Type B pancreatic cell (in vitro differentiated cells): ENCODE measurements around the gene DISP2. TPM values are rescaled to one million over a fixed set of nuclear protein-coding genes. Genes with fewer than 3 reads are reported as not detected.

ENCODE experiments used
- DNase-seq: peaks from one replicate; pipeline ENCODE4 v3.0.0; 2021; ENCODE audit warnings: mixed read lengths; ENCODE audit not compliant: unreplicated experiment; ENCODE audit errors: extremely low spot score
- H3K27ac Mint-ChIP-seq: 2 replicates; pipeline ENCODE4 v1.8.0; 2021; ENCODE audit warnings: mild to moderate bottlenecking, mixed read lengths
- H3K27me3 Mint-ChIP-seq: 2 replicates; pipeline ENCODE4 v1.8.0; 2021; ENCODE audit warnings: mixed read lengths
- H3K36me3 Mint-ChIP-seq: 2 replicates; pipeline ENCODE4 v1.8.0; 2021; ENCODE audit warnings: mixed read lengths
- H3K4me1 Mint-ChIP-seq: one replicate; pipeline ENCODE4 v1.8.0; 2021; ENCODE audit warnings: mixed read lengths; ENCODE audit not compliant: unreplicated experiment
- H3K4me3 Mint-ChIP-seq: 2 replicates; pipeline ENCODE4 v1.8.0; 2021; ENCODE audit warnings: mild to moderate bottlenecking, mixed read lengths
- H3K9me3 Mint-ChIP-seq: 2 replicates; pipeline ENCODE4 v1.8.0; 2021; ENCODE audit warnings: mixed read lengths
- total RNA-seq: library from RNA; stranded (reverse); gene quantifications from 2 replicates; pipeline ENCODE4 v1.2.1, GENCODE V29; 2021; ENCODE audit warnings: low replicate concordance
- TF ChIP-seq, protein P1 (sequence below): fragments of 200-600 bp; sonication (generic); conservative IDR thresholded peaks from 2 replicates; pipeline ENCODE4 v1.5.0; 2021; ENCODE audit warnings: antibody characterized with exemption, mild to moderate bottlenecking

DISP2 gene
- total RNA-seq, 1 donor from 2014 or later = 1.8 TPM

DNA sequence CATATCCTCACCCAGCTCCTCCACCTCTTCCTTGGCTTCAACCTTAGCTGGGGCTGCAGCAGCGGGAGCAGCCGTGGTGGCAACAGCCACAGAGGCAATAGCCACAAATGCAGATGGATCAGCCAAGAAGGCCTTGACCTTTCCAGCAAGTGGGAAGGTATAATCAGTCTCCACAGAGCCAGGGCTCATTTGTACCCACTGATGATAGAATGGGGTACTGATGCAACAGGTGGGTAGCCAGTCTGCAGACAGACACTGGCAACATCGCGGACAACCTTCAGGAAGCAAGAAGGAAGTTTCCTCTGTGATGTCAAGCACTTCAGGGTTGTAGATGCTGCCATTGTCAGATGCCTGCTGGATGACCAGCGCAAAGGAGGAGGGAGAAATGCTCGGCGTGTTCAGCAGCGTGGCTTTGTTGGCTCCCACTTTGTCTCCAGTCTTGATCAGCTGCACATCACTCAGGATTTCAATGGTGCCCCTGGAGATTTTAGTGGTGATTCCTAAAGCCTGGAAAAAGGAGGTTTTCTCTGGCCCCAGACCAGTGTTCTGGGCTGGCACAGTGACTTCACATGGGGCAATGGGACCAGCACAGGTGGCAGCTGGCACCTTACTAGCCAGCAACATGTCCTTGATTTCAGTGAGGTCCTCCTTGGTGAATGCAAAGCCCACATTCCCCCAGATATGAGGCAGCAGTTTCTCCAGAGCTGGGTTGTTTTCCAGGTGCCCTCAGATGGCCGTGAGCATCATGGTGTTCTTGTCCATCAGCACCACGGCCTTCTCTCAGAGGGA, 45.5 kb upstream of the DISP2 start:
- Mint-ChIP-seq H3K9me3 (no peaks in the 10 kb centered on the region), H3K27ac (no peak overlapping the region), H3K27me3 (peaks cover 54% of the 10 kb centered on the region)

DNA sequence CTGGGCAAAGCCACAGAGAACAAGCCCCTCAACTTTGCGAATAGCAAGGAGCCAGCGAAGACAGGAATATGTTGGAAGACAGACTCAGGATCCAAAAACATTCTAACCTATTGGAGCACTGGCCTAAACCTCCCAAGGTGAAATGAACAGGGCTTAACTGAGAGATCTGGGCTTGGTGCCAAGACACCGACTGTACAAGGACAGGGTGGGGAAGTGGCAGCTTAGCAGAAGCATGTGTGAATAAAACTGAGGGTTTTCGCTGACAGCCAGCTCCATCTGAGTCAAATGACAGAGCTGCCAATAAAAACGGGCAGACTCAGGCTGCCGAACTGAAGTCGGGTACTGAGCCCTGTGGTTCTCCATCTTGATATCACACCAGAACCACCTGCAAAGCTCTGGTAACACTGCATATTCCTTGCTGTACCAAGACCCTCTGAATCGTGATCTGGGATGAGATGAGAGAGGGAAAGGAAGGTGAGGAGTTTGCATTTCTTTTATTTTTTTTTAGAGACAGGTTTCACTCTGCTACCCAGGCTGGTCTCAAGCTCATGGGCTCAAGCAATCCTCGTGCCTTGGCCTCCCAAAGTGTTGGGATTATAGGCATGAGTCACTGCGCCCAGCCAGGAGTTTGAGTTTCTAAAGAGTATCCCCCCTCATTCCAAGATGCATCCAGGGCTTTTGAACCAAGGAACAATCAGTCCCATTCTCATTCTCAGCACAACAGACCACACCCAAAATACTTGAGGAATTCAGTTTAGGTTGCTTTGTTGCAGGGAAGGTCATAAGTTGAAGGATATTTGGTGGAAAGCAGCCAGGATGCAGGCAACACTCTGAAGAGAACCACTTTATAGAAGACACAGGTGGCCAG, 44.3 kb upstream of the DISP2 start:
- no peaks in the 10 kb centered on the region for H3K36me3 Mint-ChIP-seq
- H3K4me3 Mint-ChIP-seq = no peak overlapping the region
- no peaks in the 10 kb centered on the region for H3K9me3 Mint-ChIP-seq
- peak overlapping the region; percentile 8 for H3K27ac Mint-ChIP-seq
- DNase-seq = no peak
- peaks cover 22% of the 10 kb centered on the region for H3K4me1 Mint-ChIP-seq
- H3K27me3 Mint-ChIP-seq = peaks cover 54% of the 10 kb centered on the region
- TF ChIP-seq, protein P1, sequence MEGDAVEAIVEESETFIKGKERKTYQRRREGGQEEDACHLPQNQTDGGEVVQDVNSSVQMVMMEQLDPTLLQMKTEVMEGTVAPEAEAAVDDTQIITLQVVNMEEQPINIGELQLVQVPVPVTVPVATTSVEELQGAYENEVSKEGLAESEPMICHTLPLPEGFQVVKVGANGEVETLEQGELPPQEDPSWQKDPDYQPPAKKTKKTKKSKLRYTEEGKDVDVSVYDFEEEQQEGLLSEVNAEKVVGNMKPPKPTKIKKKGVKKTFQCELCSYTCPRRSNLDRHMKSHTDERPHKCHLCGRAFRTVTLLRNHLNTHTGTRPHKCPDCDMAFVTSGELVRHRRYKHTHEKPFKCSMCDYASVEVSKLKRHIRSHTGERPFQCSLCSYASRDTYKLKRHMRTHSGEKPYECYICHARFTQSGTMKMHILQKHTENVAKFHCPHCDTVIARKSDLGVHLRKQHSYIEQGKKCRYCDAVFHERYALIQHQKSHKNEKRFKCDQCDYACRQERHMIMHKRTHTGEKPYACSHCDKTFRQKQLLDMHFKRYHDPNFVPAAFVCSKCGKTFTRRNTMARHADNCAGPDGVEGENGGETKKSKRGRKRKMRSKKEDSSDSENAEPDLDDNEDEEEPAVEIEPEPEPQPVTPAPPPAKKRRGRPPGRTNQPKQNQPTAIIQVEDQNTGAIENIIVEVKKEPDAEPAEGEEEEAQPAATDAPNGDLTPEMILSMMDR = no peak

More for the DNA sequence above, 45.5 kb upstream of the DISP2 start:
- DNase-seq = no peak
- H3K4me3 Mint-ChIP-seq = no peak overlapping the region
- H3K4me1 Mint-ChIP-seq = peaks cover 22% of the 10 kb centered on the region
- TF ChIP-seq, protein P1 = no peak
- no peaks in the 10 kb centered on the region for H3K36me3 Mint-ChIP-seq

DNA sequence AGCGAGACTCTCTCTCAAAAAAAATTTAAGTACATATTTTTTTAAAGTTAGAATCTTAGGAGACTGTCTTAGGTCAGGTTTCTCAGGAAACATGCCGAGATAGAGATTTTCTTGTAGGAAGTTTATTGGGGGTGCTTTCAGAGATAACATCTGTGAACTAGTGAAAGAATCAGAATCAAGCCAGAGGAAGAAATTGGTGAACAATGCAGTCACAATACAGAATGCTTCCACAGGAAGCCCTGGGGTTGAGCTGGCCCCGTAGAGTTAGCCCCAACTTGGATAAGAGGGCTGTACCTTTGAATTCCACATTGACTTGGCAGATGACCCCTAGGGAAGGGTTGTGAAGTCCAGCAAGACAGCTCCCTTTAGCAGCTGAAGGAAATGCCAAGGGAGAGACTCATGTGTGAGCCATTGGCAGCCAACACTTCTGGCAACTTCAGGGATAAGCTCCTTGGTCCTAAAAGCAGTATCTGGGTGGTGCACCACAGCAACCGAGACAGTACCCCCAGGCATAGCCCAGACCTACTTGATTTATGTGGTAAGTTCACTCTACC, 43.2 kb upstream of the DISP2 start:
- no peak overlapping the region for H3K4me3 Mint-ChIP-seq
- peaks cover 12% of the 10 kb centered on the region for H3K4me1 Mint-ChIP-seq
- no peak overlapping the region for H3K27ac Mint-ChIP-seq
- no peak for DNase-seq
- no peaks in the 10 kb centered on the region for H3K36me3 Mint-ChIP-seq
- no peaks in the 10 kb centered on the region for H3K9me3 Mint-ChIP-seq
- TF ChIP-seq, protein P1 = no peak
- H3K27me3 Mint-ChIP-seq = peaks cover 53% of the 10 kb centered on the region

DNA sequence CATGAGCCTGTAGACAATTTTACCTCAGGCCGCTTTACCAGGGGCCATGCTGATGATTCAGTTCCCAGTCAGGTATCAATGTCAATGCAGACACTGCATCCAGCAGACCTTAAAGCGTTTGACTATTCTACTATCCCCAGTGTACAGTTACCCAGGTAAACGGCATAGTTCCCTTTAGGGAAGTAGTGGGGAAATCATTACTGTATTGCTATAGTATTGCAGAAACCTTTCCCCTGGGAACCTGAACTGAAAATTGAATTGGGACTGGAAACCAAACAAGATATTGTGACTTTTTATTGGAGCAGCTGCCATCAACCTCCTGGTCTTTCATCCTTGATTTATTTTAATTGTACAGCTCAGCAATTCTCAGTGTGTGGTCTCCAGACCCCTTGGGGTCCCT, 41.1 kb upstream of the DISP2 start:
- H3K4me3 Mint-ChIP-seq = no peak overlapping the region
- no peak overlapping the region for H3K27ac Mint-ChIP-seq
- H3K36me3 Mint-ChIP-seq = no peaks in the 10 kb centered on the region
- TF ChIP-seq, protein P1 = no peak
- no peaks in the 10 kb centered on the region for H3K9me3 Mint-ChIP-seq
- H3K27me3 Mint-ChIP-seq = peaks cover 45% of the 10 kb centered on the region
- DNase-seq = no peak
- H3K4me1 Mint-ChIP-seq = peaks cover 16% of the 10 kb centered on the region

DNA sequence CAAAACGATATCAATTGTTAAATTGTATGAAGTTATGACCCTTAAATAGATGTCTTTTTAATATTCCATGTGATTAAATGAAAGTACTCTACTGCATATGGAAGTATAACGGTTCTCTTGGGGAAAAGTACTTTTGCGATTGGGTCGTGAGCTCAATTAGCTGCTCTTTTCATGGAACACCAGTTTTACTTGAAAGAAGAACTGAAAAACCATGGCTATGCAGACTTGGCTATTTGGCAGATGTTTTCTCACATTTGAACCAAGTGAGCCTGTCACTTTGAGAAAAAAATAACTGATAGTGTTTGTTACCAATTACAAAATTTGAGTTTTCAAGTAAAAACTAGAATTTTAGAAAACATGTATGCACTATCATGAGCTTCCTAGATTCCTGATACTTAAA, 40.4 kb upstream of the DISP2 start:
- Mint-ChIP-seq H3K27ac (no peak overlapping the region), H3K36me3 (no peaks in the 10 kb centered on the region), H3K4me3 (no peak overlapping the region), H3K9me3 (no peaks in the 10 kb centered on the region), H3K27me3 (peaks cover 39% of the 10 kb centered on the region), H3K4me1 (peaks cover 16% of the 10 kb centered on the region)
- TF ChIP-seq, protein P1 = no peak
- no peak for DNase-seq
